ENCODE measurements around the gene PPP2R2D.
"Not testable (repeated sequence)": the region's sequence is repeated elsewhere in the genome, so short reads cannot be mapped to it uniquely, and the experiment has no call there.

Gene PPP2R2D

GRCh38 chr10:131977323-131978096 lies 76.7 kb downstream of the PPP2R2D start:
- no peak for DNase-seq (ENCODE audit: low read depth)

GRCh38 chr10:131978366-131978765 lies 77.6 kb downstream of the PPP2R2D start:
- no peak for DNase-seq (ENCODE audit: low read depth)

- DNase-seq (ENCODE audit: low read depth) = no peak
Measured at GRCh38 chr10:131978851-131979250, 78.0 kb downstream of the PPP2R2D start.

GRCh38 chr10:131979336-131979735 lies 78.5 kb downstream of the PPP2R2D start:
- no peak for DNase-seq (ENCODE audit: low read depth)

GRCh38 chr10:131979821-131980270 lies 79.0 kb downstream of the PPP2R2D start:
- peak; percentile 52 for DNase-seq (ENCODE audit: low read depth)

- DNase-seq (ENCODE audit: low read depth) = no peak
Measured at GRCh38 chr10:131980321-131980720, 79.5 kb downstream of the PPP2R2D start.

GRCh38 chr10:131980761-131981428 lies 80.1 kb downstream of the PPP2R2D start:
- DNase-seq (ENCODE audit: low read depth) = peak; percentile 12

- peak; percentile 96 for DNase-seq (ENCODE audit: low read depth)
Measured at GRCh38 chr10:131981429-131982184, 80.8 kb downstream of the PPP2R2D start, which contains the start of gene BNIP3. Gene BNIP3, minus strand, starts transcription at chr10:131981923. Its CDS starts 117 bp downstream, at chr10:131981806.

- no peak for DNase-seq (ENCODE audit: low read depth)
Measured at GRCh38 chr10:131982185-131982756, 81.5 kb downstream of the PPP2R2D start.

- no peak for DNase-seq (ENCODE audit: low read depth)
Measured at GRCh38 chr10:131982796-131983195, 82.0 kb downstream of the PPP2R2D start.

GRCh38 chr10:131983780-131984179 lies 83.0 kb downstream of the PPP2R2D start:
- peak; percentile 77 for DNase-seq (ENCODE audit: low read depth)

- DNase-seq (ENCODE audit: low read depth) = not testable (repeated sequence)
Measured at GRCh38 chr10:131986851-131987250, 86.0 kb downstream of the PPP2R2D start.

GRCh38 chr10:131987301-131987700 lies 86.5 kb downstream of the PPP2R2D start:
- not testable (repeated sequence) for DNase-seq (ENCODE audit: low read depth)

- DNase-seq (ENCODE audit: low read depth) = not testable (repeated sequence)
Measured at GRCh38 chr10:131987786-131988185, 87.0 kb downstream of the PPP2R2D start.

- DNase-seq (ENCODE audit: low read depth) = no peak
Measured at GRCh38 chr10:131991726-131992125, 90.9 kb downstream of the PPP2R2D start.

GRCh38 chr10:131993275-131993674 lies 92.5 kb downstream of the PPP2R2D start:
- DNase-seq (ENCODE audit: low read depth) = no peak

GRCh38 chr10:131994435-131994834 lies 93.6 kb downstream of the PPP2R2D start:
- no peak for DNase-seq (ENCODE audit: low read depth)

- peak; percentile 46 for DNase-seq (ENCODE audit: low read depth)
Measured at GRCh38 chr10:131996466-131997365, 95.9 kb downstream of the PPP2R2D start.

- peak; percentile 97 for DNase-seq (ENCODE audit: low read depth)
Measured at GRCh38 chr10:131997366-131998049, 96.7 kb downstream of the PPP2R2D start.

- DNase-seq (ENCODE audit: low read depth) = no peak
Measured at GRCh38 chr10:131998050-131998844, 97.4 kb downstream of the PPP2R2D start.
